ENCODE results near the gene PANX2.
A peak's percentile ranks its signal among the peaks of the same experiment; 100 is the strongest.
"Not testable (repeated sequence)": the region's sequence is repeated elsewhere in the genome, so short reads cannot be mapped to it uniquely, and the experiment has no call there.

PANX2 gene

DNA sequence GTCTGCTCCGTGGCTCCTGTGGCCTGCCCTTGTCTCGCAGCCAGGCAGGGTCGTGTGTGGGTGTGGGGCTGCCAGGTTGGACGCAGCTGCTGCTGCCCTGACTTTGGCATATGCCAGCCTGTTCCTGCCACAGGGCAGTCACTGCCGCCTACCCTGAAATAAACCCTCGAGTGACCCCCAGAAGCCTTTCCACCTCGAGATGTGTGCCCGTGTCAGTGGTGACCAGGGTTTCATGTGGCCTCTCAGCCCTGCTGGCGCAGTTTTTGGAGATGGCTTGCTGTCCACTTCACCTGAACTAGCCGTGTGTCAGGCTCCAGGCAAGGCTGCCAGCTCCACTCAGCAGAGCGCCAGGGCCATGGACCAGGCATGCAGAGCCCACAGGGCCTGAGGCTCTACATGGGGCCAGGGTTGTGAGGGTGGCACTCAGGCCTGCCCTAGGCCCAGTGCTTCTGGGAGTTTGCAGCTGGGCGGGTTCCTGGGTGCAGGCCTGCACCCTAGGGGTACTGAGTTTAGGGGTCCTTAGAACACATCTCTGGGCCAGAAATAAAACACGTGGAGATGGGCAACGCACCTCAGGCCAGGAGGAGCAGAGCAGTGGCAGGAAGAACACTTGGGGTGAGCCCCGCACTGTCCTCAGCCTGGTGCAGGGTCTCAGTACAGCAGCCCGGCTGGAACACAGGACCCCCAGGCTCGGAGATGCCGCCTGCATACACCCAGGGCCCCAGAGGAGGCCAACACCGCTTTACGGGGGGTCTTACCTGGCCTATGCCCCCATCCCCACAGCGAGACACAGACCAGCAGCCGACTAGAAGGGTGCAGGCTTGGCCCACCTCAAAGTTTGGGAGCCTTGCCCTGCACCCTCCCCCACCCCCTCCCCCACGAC lies 8.8 kb upstream of the PANX2 start:
- Histone ChIP-seq H3K4me2 (peak overlapping the region; percentile 56), H3K36me3 (no peaks in the 10 kb centered on the region), H3K4me3 (no peak overlapping the region), H3K9ac (no peak overlapping the region), H3K27ac (no peak overlapping the region), H3K27me3 (no peaks in the 10 kb centered on the region), H4K20me1 (no peaks in the 10 kb centered on the region), H3K9me3 (peaks cover 8% of the 10 kb centered on the region; the same call in 1 of the 2 replicates), H3K4me1 (peaks cover 13% of the 10 kb centered on the region)
- TF ChIP-seq Cebpa-rat (IDR thresholded peaks at IDR 0.05), result no peak

- H3K27me3 ChIP-seq, result peaks cover 7% of the 10 kb centered on the region; the same call in 1 of the 2 replicates
- H3K4me1 ChIP-seq, result peaks cover 13% of the 10 kb centered on the region
- no peaks in the 10 kb centered on the region for H4K20me1 ChIP-seq
- peaks cover 8% of the 10 kb centered on the region; the same call in 1 of the 2 replicates for H3K9me3 ChIP-seq
- peak overlapping the region; percentile 56 for H3K4me2 ChIP-seq
- H3K36me3 ChIP-seq, result no peaks in the 10 kb centered on the region
- no peak overlapping the region for H3K4me3 ChIP-seq
- H3K9ac ChIP-seq, result no peak overlapping the region
- no peak overlapping the region for H3K27ac ChIP-seq
- TF ChIP-seq Cebpa-rat (IDR thresholded peaks at IDR 0.05), result no peak
These were observed 8.1 kb upstream of the PANX2 start for GRCh38 chr22:50162391-50162956.

DNA sequence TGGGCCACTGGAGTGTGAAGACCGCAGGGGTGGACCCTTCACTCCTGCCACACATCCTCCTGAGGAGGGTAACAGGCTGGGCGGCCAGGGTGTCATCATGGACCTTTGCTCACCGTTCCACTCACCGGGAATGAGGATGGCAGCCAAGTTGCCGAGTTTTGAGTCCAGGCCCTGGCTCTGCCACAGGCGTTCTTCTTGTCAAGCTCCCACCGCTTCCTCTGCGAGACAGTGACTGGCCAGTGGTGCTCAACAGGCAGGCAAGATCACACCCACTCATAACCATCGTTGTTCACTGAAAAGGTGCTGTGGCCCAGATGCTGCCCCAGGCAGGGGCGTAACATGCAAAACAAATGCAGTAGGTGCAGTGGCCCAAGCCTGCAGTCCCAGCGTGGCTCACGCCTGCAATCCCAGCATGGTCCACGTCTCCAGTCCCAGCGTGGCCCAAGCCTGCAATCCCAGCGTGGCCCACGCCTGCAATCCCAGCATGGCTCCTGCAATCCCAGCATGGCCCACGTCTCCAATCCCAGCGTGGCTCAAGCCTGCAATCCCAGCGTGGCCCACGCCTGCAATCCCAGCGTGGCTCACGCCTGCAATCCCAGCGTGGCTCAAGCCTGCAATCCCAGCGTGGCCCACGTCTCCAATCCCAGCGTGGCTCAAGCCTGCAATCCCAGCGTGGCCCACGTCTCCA lies 5.0 kb upstream of the PANX2 start:
- H3K4me3 ChIP-seq, result no peak overlapping the region

GRCh38 chr22:50167689-50168489 lies 2.6 kb upstream of the PANX2 start:
- Histone ChIP-seq H3K4me2 (no peak overlapping the region), H3K27ac (no peak overlapping the region), H3K9me3 (peaks cover 8% of the 10 kb centered on the region; the same call in 1 of the 2 replicates), H3K27me3 (peaks cover 55% of the 10 kb centered on the region), H3K9ac (no peak overlapping the region), H3K4me1 (peaks cover 24% of the 10 kb centered on the region), H4K20me1 (peaks cover 18% of the 10 kb centered on the region; the same call in 1 of the 2 replicates), H3K4me3 (no peak overlapping the region), H3K36me3 (no peaks in the 10 kb centered on the region)
- TF ChIP-seq Cebpa-rat (IDR thresholded peaks at IDR 0.05), result no peak

More for the DNA sequence above, 5.0 kb upstream of the PANX2 start:
- peaks cover 36% of the 10 kb centered on the region for H3K27me3 ChIP-seq
- no peak overlapping the region for H3K27ac ChIP-seq
- H3K4me2 ChIP-seq, result no peak overlapping the region
- no peak overlapping the region for H3K9ac ChIP-seq
- H3K9me3 ChIP-seq, result peaks cover 8% of the 10 kb centered on the region; the same call in 1 of the 2 replicates
- peaks cover 13% of the 10 kb centered on the region for H3K4me1 ChIP-seq
- no peaks in the 10 kb centered on the region for H3K36me3 ChIP-seq
- no peaks in the 10 kb centered on the region for H4K20me1 ChIP-seq
- no peak for TF ChIP-seq Cebpa-rat (IDR thresholded peaks at IDR 0.05)

DNA sequence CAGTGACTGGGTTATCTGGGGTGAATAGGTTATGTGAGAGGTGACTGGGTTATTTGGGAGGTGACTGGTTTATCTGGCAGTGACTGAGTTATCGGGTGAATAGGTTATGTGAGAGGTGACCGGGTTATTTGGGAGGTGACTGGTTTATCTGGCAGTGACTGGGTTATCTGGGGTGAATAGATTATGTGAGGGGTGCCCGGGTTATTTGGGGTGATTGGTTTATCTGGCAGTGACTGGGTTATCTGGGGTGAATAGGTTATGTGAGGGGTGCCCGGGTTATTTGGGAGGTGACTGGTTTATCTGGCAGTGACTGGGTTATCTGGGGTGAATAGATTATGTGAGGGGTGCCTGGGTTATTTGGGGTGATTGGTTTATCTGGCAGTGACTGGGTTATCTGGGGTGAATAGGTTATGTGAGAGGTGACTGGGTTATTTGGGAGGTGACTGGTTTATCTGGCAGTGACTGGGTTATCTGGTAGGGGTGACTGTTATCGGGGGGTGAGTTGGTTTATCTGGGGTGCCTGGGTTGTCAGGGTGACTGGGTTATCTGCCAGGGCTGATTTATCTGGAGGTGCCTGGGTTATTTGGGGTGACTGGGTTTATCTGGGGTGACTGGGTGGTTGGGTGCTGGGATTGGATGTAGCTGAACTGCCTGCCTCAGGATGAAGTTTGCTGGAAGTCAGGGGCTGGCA lies 1.9 kb upstream of the PANX2 start:
- H3K4me2 ChIP-seq, H3K36me3 ChIP-seq, H3K4me3 ChIP-seq, H3K9ac ChIP-seq, H3K27ac ChIP-seq, H3K9me3 ChIP-seq: not testable (repeated sequence)
- Histone ChIP-seq H4K20me1 (peaks cover 22% of the 10 kb centered on the region), H3K4me1 (peaks cover 30% of the 10 kb centered on the region), H3K27me3 (peaks cover 55% of the 10 kb centered on the region)

DNA sequence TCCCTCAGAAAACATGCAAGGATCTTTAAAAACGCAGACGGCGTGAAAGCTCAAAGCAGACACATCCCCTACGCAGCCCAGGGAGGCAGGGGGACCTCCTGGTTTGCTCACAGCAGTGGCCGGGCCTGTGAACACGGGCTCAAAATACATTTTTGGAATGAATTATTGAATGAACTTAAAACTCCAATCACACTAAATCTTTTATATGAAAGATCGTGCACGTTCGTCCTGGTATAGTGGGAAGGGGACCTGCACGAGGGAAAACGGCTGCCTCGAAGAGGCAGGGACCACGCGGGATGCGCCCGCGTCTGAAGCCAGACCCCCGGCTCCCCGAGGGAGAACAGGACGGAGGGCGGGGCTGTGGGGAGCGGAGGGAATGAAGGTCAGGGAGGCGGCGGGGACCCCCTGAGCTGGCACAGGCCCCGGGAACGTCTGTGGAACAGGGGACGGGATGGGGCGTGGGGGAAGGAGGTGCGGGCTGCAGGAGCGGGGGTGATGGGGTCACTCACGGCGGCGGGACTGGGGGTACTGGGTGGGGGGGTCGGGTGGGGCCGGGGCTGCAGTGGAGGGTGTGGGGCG lies 1.3 kb upstream of the PANX2 start:
- peak overlapping the region; percentile 64; the same call in 1 of the 2 replicates for H3K4me3 ChIP-seq
- H3K4me1 ChIP-seq, result peaks cover 36% of the 10 kb centered on the region
- no peak overlapping the region for H3K27ac ChIP-seq
- TF ChIP-seq Cebpa-rat (IDR thresholded peaks at IDR 0.05), result no peak
- H3K9ac ChIP-seq, result no peak overlapping the region
- peak overlapping the region; percentile 77; the same call in 1 of the 2 replicates for H3K4me2 ChIP-seq
- peaks cover 25% of the 10 kb centered on the region for H4K20me1 ChIP-seq
- H3K9me3 ChIP-seq, result peaks cover 8% of the 10 kb centered on the region; the same call in 1 of the 2 replicates
- peaks cover 55% of the 10 kb centered on the region for H3K27me3 ChIP-seq
- no peaks in the 10 kb centered on the region for H3K36me3 ChIP-seq

GRCh38 chr22:50169774-50170341 lies 673 bp upstream of the PANX2 start:
- no peak for TF ChIP-seq Cebpa-rat (IDR thresholded peaks at IDR 0.05)
- Histone ChIP-seq H3K9ac (no peak overlapping the region), H3K4me2 (peak overlapping the region; percentile 77), H3K9me3 (peaks cover 8% of the 10 kb centered on the region; the same call in 1 of the 2 replicates), H3K27me3 (peaks cover 55% of the 10 kb centered on the region), H3K4me1 (peaks cover 42% of the 10 kb centered on the region), H4K20me1 (peaks cover 25% of the 10 kb centered on the region), H3K36me3 (no peaks in the 10 kb centered on the region), H3K27ac (no peak overlapping the region), H3K4me3 (peak overlapping the region; percentile 64)

GRCh38 chr22:50171319-50171964 lies 911 bp downstream of the PANX2 start:
- Histone ChIP-seq H4K20me1 (peaks cover 25% of the 10 kb centered on the region), H3K4me3 (no peak overlapping the region), H3K27me3 (peaks cover 55% of the 10 kb centered on the region), H3K36me3 (no peaks in the 10 kb centered on the region), H3K9ac (no peak overlapping the region), H3K27ac (no peak overlapping the region), H3K4me1 (peaks cover 53% of the 10 kb centered on the region), H3K9me3 (no peaks in the 10 kb centered on the region), H3K4me2 (peak overlapping the region; percentile 83; the same call in 1 of the 2 replicates)
- no peak for TF ChIP-seq Cebpa-rat (IDR thresholded peaks at IDR 0.05)

All from BLaER1 (cell line).